BJ (cell line): ENCODE measurements around the gene GSG1L. TPM values are rescaled to one million over a fixed set of nuclear protein-coding genes. Genes with fewer than 3 reads are reported as not detected.
A peak's percentile ranks its signal among the peaks of the same experiment; 100 is the strongest.

Experiments used
- CTCF ChIA-PET: fragments of 350-600 bp; formaldehyde crosslinking; extraction: SDS; loops from one replicate; lab custom pipeline; 2021; ENCODE audit warnings: antibody characterized with exemption, inconsistent platforms; lab: Yijun Ruan, JAX
- POLR2A ChIA-PET: fragments of 300-600 bp; sonication (Branson Sonifier 250); formaldehyde crosslinking; extraction: SDS; loops from one replicate; lab custom pipeline; 2021; ENCODE audit warnings: antibody characterized with exemption; lab: Charles Lee
- DNase-seq: peaks from one replicate; pipeline ENCODE4 v3.0.0-alpha.2; 2011; ENCODE audit warnings: low read depth
- H3K27me3 ChIP-seq: 2 replicates; pipeline ENCODE4 v1.6.0; 2011; ENCODE audit warnings: low read length; ENCODE audit not compliant: control insufficient read depth, insufficient read depth
- H3K36me3 ChIP-seq: 2 replicates; pipeline ENCODE4 v1.5.1; 2011; ENCODE audit warnings: low read length; ENCODE audit not compliant: control insufficient read depth, insufficient read depth
- H3K4me3 ChIP-seq: 2 replicates; pipeline ENCODE4 v1.5.1; 2011; ENCODE audit warnings: low read depth, mild to moderate bottlenecking, control low read depth, low read length
- polyA plus RNA-seq: library from polyadenylated mRNA; depleted of rRNA; stranded (reverse); fragments of >200 nt; gene quantifications from 2 replicates; pipeline ENCODE4 v1.2.3, GENCODE V29; 2011
- TF ChIP-seq, protein P1 (sequence below): IDR thresholded peaks from 2 replicates; pipeline ENCODE4 v1.5.1; 2011; ENCODE audit warnings: low read depth, mild to moderate bottlenecking, control low read depth, inconsistent platforms, low read length, moderate library complexity; ENCODE audit not compliant: insufficient read depth

Gene GSG1L
- polyA plus RNA-seq, 1 experiment, result not detected

DNA sequence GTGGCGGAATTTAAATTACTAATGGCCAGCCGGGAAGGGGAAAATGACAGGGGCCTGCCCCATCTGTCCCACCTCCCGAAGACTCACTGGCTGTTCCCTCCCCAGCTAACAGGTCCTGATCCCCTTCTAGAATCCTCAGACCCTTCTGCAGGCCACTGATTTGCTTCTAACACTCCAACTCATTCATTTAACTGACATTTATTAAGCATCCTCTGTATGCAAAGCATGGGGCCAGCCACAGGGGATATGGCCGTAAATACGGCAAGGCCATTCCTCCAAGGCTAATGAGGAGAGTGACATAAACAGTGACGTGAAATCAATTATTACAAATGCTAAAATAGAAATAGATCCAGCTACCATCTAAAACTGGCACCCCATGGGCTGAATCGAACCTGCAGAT is 195.3 kb downstream of the GSG1L start:
- CTCF ChIA-PET, result interaction anchor here (0.6 to 1.8 kb wide), 7 partner anchors 9 to 237 kb away, joined by 3 to 9 read pairs (median 3); no protein-coding TSS in a partner anchor

DNA sequence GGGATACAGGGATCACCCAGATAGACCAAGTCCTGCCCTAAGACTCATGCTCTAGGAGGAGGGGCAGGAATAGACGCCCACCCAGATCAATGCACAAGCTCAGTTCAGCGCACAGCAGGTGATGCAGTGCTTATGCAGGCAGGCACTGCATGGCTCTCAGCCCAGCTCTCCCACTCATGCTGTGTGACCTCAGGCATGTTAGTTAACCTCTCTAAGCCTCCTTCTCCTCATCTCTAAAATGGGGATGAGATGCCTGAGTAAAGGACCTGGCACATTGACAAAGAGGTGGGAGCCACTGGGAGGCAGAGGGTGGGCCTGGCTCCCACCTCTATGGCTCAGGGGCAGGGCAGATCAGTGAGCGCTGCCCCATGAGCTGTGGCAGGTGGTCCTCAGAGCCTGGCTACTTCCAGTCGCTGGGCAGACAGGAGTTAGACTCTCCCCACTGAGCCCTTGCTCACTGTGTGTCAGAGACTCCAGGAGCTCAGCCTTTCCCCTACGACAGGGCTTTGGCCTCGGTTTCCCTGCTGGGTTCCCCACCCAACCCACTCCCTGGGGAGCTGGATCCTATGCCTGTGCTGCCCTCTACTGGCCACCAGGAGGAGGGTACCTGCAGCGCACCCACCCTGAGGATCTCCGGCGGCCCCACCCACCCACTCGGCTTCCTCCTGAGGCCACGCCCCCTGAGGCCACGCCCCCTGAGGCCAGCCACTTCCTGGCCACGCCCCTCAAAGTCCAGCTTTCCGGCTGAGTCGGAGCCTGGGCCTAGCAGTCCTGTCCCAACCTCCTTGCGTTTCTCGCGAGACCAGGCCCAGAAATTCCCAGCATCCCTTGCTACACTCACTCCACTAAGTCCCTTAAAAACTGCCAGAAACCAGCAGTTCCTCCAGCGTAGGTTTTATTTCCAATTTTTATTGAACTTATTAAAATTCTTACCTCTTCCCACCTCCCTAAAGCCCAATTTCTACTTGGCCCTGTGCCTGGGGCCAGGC is 196.1 kb downstream of the GSG1L start:
- CTCF ChIA-PET, result interaction anchor here (0.6 to 1.8 kb wide), 10 partner anchors 8 to 236 kb away, joined by 3 to 9 read pairs (median 4); no protein-coding TSS in a partner anchor
- no peaks in the 10 kb centered on the region for H3K36me3 ChIP-seq
- POLR2A ChIA-PET, result no interaction called here
- TF ChIP-seq, protein P1, sequence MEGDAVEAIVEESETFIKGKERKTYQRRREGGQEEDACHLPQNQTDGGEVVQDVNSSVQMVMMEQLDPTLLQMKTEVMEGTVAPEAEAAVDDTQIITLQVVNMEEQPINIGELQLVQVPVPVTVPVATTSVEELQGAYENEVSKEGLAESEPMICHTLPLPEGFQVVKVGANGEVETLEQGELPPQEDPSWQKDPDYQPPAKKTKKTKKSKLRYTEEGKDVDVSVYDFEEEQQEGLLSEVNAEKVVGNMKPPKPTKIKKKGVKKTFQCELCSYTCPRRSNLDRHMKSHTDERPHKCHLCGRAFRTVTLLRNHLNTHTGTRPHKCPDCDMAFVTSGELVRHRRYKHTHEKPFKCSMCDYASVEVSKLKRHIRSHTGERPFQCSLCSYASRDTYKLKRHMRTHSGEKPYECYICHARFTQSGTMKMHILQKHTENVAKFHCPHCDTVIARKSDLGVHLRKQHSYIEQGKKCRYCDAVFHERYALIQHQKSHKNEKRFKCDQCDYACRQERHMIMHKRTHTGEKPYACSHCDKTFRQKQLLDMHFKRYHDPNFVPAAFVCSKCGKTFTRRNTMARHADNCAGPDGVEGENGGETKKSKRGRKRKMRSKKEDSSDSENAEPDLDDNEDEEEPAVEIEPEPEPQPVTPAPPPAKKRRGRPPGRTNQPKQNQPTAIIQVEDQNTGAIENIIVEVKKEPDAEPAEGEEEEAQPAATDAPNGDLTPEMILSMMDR, result peak; percentile 69
- H3K4me3 ChIP-seq, result no peak overlapping the region
- no peaks in the 10 kb centered on the region for H3K27me3 ChIP-seq
- DNase-seq, result peak; percentile 1

More for the DNA sequence above, 195.3 kb downstream of the GSG1L start:
- Histone ChIP-seq H3K36me3 (no peaks in the 10 kb centered on the region), H3K27me3 (no peaks in the 10 kb centered on the region), H3K4me3 (no peak overlapping the region)
- no peak for DNase-seq
- POLR2A ChIA-PET, result no interaction called here
- TF ChIP-seq, protein P1, result no peak

DNA sequence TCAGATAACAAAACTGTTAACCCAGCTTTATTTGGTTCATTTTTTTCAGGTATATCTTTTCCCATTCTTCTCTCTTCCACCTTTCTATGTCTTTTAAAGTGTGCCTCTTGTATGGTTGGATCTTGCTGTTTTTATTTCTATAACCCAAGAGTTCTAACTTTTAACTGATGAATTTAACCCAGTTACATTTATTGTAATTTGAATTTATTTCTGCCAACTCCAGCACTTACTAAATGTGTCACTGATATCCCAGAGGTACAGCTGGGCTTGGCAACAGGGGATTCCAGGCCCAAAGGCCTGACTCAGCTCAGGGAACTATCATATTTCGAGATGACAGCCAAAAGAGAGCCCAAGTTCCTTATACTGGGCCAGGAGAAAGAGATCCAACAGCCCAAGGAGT is 200.1 kb downstream of the GSG1L start:
- POLR2A ChIA-PET, result no interaction called here
- H3K27me3 ChIP-seq, result no peaks in the 10 kb centered on the region
- H3K36me3 ChIP-seq, result no peaks in the 10 kb centered on the region
- TF ChIP-seq, protein P1, result no peak
- H3K4me3 ChIP-seq, result no peak overlapping the region
- CTCF ChIA-PET, result interaction anchor here (1.1 kb wide), 1 partner anchor 37 kb away, joined by 3 read pairs; no protein-coding TSS in a partner anchor
- no peak for DNase-seq

DNA sequence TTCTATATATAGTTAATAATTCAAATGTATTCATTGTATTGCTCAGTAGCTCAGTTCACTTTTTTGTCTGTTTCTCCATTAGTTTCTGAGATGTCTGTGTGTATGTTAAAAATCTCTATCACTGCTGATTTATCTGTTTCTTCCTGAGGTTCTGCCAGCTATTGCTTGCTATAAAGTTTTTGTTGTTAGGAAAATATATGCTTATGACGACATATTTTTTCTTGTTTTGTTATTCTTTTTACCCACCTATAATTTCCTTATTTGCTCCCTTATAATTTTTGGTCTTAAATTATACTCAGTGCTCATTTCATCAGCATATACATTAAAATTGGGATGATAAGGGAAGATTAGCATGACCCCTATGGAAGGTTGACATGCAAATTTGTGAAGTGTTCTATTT is 200.6 kb downstream of the GSG1L start:
- DNase-seq, result no peak
- POLR2A ChIA-PET, result no interaction called here
- H3K27me3 ChIP-seq, result no peaks in the 10 kb centered on the region
- no peaks in the 10 kb centered on the region for H3K36me3 ChIP-seq
- CTCF ChIA-PET, result interaction anchor here (1.1 kb wide), 1 partner anchor 38 kb away, joined by 3 read pairs; no protein-coding TSS in a partner anchor
- TF ChIP-seq, protein P1, result no peak
- H3K4me3 ChIP-seq, result no peak overlapping the region

DNA sequence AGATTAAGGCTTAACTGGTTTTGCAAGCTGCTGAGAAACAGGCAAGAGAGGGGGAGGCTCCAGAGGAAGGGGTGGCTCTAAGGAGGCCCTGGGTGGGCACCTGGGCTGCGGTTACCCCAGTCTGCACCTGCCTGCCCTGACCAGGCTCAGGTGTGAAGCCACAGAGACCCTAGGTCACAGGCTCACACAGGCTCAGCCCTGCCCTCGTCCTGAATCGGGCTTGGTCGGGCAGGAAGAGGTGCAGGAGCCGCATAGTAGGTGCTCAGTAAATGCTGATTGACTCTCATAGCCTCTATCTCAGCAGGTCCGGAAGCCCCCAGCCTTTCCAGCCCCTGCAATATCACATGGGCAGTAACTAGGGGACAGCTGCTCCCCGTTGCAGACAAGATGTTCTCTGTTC is 203.4 kb downstream of the GSG1L start:
- CTCF ChIA-PET, result interaction anchor here (0.7 kb wide), 1 partner anchor 161 kb away, joined by 3 read pairs; no protein-coding TSS in a partner anchor
- Histone ChIP-seq H3K36me3 (no peaks in the 10 kb centered on the region), H3K27me3 (peaks cover 3% of the 10 kb centered on the region; the same call in 1 of the 2 replicates), H3K4me3 (no peak overlapping the region)
- TF ChIP-seq, protein P1, result no peak
- POLR2A ChIA-PET, result no interaction called here
- no peak for DNase-seq
